ENCODE measurements around the gene CACNA1C. TPM values are rescaled to one million over a fixed set of nuclear protein-coding genes. Genes with fewer than 3 reads are reported as not detected.

The CACNA1C gene
- total RNA-seq, 1 experiment from 2014 or later: 1.1 TPM

- H3K4me1 Mint-ChIP-seq: peaks cover 7 to 14% of the 10 kb centered on the region in 2 experiments
- Histone ChIP-seq H2BK5ac (ENCODE audit: insufficient read length, low read length) (no peak overlapping the region), H3K27me3 (ENCODE audit: insufficient read depth, low read length) (no peaks in the 10 kb centered on the region), H3T11ph (ENCODE audit: low read length) (no peak overlapping the region), H3K79me1 (ENCODE audit: insufficient read depth, low read depth, low read length, poor library complexity, severe bottlenecking) (no peaks in the 10 kb centered on the region), H3K14ac (ENCODE audit: insufficient read depth, low read length) (no peak overlapping the region), H3K18ac (ENCODE audit: insufficient read length, low read depth, low read length) (no peak overlapping the region), H3K4ac (ENCODE audit: low read depth, low read length) (no peak overlapping the region), H3K4me1 (ENCODE audit: insufficient read depth, low read length) (no peaks in the 10 kb centered on the region), H2BK20ac (ENCODE audit: low read depth, low read length, poor library complexity, severe bottlenecking) (no peak overlapping the region), H4K8ac (replicated peaks; ENCODE audit: insufficient read length, low read depth, low read length) (no peak overlapping the region), H3K23me2 (ENCODE audit: insufficient read length, low read depth, low read length, poor library complexity, severe bottlenecking) (no peaks in the 10 kb centered on the region), H3K56ac (ENCODE audit: insufficient read length, low read depth, low read length) (no peak overlapping the region), H2BK15ac (ENCODE audit: low read depth, low read length) (no peak overlapping the region), H4K91ac (ENCODE audit: insufficient read length, low read depth, low read length) (no peak overlapping the region), H3K9ac (ENCODE audit: extremely low read depth, insufficient read length, low read length) (no peak overlapping the region), H2AK5ac (ENCODE audit: insufficient read length, low read length) (no peak overlapping the region), H3K27ac (ENCODE audit: insufficient read length, low read depth, low read length) (no peak overlapping the region), H3K79me2 (ENCODE audit: insufficient read depth, low read length) (no peaks in the 10 kb centered on the region), H3K9me3 (ENCODE audit: control insufficient read depth, low read depth, low read length) (no peaks in the 10 kb centered on the region), H3K23ac (ENCODE audit: insufficient read length, low read depth, low read length) (no peak overlapping the region), H2BK120ac (ENCODE audit: low read depth, low read length, poor library complexity, severe bottlenecking) (no peak overlapping the region), H2AFZ (ENCODE audit: low read length) (no peak overlapping the region), H3K4me2 (ENCODE audit: insufficient read depth, insufficient read length, low read length) (no peak overlapping the region), H2BK12ac (ENCODE audit: insufficient read length, low read depth, low read length) (no peak overlapping the region), H4K5ac (ENCODE audit: insufficient read length, low read depth, low read length) (no peak overlapping the region), H4K20me1 (ENCODE audit: control insufficient read depth, insufficient read depth, insufficient read length) (no peaks in the 10 kb centered on the region)
- H3K9me3 Mint-ChIP-seq: no peaks in the 10 kb centered on the region
- no CpG with 5 or more reads among the region's 3 CpGs for WGBS (ENCODE audit: extremely low coverage, insufficient read length, low lambda C conversion rate)
- no peak for TF ChIP-seq CTCF (conservative IDR thresholded peaks at IDR 0.05)
- no peak for DNase-seq
- no peaks in the 10 kb centered on the region for H3K36me3 Mint-ChIP-seq (ENCODE audit: insufficient read depth in 1 of 3, low read depth in 3 of 3)
- no peak overlapping the region for H3K4me3 Mint-ChIP-seq
- H3K27ac Mint-ChIP-seq: no peak overlapping the region
- H3K27me3 Mint-ChIP-seq (ENCODE audit: low read depth): peaks cover 5% of the 10 kb centered on the region; the same call in 1 of the 2 replicates
These were observed 283.1 kb downstream of the CACNA1C start for GRCh38 chr12:2335916-2336315.

Data from H9 (cell line).